SU-DHL-6 (cell line): ENCODE data around the gene SPIRE2.

Experiments
- CTCF ChIP-seq: fragments of 200-600 bp; sonication (generic); IDR thresholded peaks from one replicate; pipeline ENCODE4 v1.5.1; 2017; ENCODE audit warnings: antibody characterized with exemption, mild to moderate bottlenecking, low read length, moderate library complexity; ENCODE audit not compliant: insufficient read depth, poor library complexity, severe bottlenecking
- EZH2phosphoT487 ChIP-seq: fragments of 200-600 bp; sonication (generic), shearing (Covaris generic); conservative IDR thresholded peaks from 2 replicates; pipeline ENCODE4 v1.6.1; 2018; ENCODE audit warnings: mild to moderate bottlenecking, antibody characterized with exemption, low read length, moderate library complexity, mixed read lengths

GRCh38 chr16:89869911-89870310, 41.6 kb downstream of the SPIRE2 start:
- no peak for TF ChIP-seq CTCF
- no peak for TF ChIP-seq EZH2phosphoT487
